ENCODE data around the gene CEPT1. TPM values are rescaled to one million over a fixed set of nuclear protein-coding genes. Genes with fewer than 3 reads are reported as not detected.
A peak's percentile ranks its signal among the peaks of the same experiment; 100 is the strongest.

CEPT1 gene
- total RNA-seq, 2 donors from 2014 or later, result 15.8 to 17.6 TPM

DNA sequence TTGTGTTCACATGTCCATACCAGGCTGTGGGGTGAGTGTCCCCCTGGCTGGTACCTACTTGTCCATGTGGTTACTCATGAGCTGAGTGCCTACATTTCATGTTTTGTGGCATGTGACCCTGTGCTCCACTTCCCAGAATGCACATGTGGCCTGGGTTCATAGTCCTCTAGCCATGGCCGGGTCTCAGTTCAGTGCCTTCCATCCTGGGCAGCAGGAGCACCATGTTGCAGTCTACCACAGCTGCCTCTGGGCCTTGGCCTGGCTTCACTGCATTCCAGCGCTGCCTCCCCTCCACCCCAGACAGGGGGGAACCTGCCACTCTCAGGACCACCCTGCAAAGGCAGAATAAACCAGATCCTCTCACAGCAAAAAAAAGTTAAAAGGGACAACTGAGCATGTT lies 5.5 kb downstream of the CEPT1 start:
- intact Hi-C loops (cut with DNase I), result no loop called here
- DNase-seq (no peak), ATAC-seq (no peak)

DNA sequence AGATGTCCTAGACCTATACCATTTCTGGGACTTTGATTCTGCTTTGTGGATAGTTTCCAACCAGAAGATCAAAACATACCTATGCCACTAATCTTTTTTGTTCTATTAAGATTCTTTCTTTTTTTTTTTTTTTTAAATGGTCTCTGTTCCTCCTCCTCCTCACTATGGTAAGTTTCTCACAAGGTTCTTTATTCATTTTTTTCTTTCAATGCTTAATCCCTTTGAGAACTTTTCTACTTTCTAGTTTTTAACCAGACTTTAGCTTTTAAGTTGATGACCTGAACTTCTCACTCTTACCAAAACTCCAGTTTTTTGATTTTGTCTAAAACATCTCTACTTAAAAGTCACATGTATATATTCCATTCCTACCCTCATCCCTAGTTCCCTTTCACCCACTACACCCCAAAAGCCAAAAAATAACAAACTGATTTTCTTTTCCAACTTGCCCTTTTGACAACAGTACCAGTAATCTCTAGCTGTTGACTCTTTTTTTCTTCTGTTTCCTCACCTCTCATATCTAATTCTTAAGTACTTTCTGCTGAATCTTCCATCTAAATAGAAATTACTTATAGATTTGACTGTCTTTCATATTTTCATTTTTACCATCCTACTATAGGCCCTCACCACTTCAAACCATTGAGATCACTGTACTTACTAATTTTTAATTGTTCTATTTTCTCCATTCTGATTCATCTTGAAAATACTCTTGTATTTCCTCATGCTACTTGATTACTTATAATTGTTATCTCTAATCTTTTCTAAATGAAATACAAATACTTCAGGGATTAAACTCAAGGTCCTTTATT lies 6.1 kb downstream of the CEPT1 start:
- intact Hi-C loops (cut with DNase I), result no loop called here
- DNase-seq, result no peak
- no peak for ATAC-seq

DNA sequence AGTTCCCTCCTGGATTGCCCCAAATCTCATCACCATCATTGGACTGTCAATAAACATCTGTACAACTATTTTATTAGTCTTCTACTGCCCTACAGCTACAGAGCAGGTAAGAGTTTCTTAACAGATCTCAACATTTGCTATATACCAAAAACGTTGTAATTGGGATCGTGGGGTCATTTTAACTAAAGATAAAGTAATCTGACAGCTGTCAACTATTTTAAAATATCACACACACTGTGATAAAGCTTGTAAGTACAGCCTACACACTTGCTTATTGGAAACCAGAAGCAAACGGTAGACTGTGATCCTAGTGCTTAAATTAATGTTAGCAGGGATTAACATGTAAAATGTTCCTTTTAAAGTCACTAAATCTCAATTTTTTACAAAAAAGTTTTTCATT lies 7.9 kb downstream of the CEPT1 start:
- intact Hi-C loops (cut with DNase I), result no loop called here
- ATAC-seq (no peak), DNase-seq (no peak)

DNA sequence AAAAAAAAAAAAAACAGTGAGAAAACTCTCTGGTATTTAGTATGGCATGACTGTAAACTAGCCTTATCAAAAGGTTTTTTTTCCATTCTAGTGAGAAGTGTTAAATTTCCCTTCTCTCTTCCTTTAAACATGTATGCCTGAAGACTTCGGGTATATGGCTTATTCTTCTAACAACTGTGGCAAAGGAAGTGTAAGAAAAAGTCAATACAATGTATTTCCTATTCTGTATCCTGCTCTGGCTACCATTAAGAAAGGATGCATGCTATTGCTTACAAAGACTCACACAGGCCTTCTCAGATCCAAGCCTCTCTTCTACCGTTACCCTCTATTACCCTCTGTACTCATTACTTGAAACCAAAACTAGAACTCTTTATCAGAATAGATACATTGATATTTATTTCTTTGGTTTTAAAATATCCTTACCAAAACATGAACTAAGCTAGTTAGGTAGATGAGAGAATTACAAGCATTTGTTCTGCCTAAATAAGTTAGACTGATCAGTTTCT lies 8.4 kb downstream of the CEPT1 start:
- intact Hi-C loops (cut with DNase I), result no loop called here
- DNase-seq (no peak), ATAC-seq (no peak)

DNA sequence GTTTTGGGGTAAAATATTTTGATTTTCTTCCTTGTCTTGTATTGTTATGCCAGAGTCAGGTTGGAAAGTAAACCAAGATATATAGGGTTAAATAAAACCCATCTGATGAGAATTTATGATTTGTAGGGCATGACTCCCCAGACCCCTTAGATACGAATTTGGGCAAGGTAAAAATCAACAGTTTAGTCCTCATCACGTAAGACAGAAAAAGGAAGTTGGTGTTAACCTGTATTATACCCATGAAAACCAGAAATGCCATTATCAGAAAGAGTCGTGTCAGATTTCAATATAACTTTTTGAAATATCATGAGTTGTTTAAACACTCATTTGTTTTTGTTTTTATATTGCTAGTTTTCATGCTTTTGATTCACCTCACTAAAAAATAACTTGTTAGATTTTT lies 11.8 kb downstream of the CEPT1 start:
- ATAC-seq (no peak), DNase-seq (no peak)
- intact Hi-C loops (cut with DNase I), result no loop called here

DNA sequence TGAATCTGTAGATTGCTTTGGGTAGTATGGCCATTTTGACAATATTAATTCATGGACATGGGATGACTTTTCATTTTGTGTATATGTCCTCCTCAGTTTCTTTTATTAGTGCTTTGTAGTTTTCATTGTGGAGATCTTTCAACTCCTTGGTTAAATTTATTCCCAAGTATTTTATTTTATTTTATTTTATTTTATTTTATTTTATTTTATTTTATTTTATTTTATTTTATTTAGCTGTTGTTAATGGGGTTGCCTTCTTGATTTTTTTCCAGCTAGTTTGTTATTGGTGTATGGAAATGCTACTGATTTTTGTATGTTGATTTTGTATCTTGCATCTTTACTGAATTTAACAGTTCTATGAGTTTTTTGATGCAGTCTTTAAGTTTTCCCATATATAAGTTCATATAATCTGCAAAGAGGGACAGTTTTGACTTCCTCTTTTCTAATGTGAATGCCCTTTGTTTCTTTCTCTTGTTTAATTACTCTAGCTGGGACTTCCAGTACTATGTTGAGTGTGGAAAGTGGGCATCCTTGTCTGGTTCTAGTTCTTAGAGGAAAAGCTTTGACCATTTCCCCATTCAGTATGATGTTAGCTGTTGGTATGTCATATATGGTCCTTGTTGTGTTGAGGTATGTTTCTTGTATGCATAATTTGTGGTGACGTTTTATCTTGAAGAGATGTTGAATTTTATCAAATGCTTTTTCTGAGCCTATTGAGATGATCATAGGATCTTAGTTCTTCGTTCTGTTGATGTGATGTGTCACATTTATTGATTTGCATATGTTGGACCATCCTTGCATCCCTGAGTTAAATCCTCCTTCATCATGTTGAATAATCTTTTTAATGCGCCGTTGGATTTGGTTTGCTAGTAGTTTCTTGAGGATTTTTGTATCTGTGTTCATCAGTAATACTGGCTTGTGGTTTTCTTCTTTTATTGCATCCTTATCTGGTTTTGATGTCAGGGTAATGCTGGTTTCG lies 14.3 kb downstream of the CEPT1 start:
- intact Hi-C loops (cut with DNase I), result no loop called here
- DNase-seq, result no peak
- ATAC-seq, result no peak

DNA sequence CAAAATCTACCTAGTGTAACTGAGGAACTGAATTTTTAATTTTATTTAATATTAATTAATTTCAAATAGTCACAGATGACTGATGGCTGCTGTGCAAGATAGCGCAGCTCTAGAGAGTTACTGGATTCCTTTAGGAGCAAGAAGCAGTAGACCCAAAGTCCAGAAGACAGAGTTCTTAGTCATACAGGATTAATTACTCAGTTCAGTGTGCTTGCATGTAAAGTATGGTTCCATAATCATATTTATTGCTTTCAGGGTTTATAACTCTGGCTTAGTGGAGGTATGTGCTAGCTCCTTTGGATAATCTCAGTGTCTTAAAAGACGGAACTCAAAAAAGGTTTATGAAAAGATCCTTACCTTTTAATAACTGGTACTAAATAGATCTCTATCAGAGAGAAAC lies 17.4 kb downstream of the CEPT1 start:
- ATAC-seq (no peak), DNase-seq (no peak)
- intact Hi-C loops (cut with DNase I), result no loop called here

DNA sequence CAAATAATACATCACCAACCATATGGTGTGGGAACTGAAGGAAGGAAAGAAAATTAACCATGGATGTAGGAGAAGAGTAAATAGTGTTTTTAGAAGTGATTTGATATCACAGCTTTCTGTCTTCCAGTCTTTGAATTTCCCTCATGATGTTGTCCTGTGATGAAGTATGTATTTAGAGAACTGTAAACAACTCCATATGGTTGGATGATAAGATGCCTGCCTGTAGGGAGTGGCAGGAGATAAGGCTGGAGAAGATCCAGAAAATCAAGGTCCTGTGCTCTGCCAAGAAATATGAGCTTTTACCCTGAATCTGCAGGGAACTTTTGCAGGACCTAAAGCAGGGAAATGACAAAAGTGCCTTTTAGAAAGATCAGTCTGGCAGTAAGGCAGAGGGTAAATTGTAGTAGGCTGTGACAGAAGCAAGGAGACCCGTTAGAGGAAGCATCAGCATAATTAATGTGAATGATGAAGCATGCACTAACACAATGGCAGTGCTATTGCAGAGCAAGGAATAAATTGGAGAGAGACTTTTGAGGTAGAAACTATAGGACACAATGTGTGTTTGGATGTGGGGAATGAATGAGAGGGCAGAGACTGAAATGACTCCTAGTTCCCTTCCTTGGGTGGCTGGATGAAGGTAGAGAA lies 21.9 kb downstream of the CEPT1 start:
- intact Hi-C loops (cut with DNase I), result no loop called here
- DNase-seq (no peak), ATAC-seq (no peak)

DNA sequence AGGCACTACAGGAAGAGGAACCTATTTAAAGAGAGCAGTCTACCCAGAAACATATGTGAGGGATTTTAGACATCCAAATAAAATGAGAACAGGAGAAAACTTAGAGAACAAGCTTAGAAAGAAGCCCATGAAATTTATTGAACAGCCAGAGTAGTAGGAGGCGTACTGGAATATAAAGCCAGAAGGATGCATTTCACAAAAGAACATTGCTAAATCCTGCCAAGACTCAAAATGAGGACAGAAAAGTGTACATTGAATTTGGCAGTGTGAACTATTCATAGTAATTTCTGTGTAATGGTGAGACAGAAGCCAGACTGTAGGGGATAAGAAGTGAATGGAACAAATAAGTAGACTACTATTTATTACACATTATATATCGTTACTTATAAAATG lies 22.5 kb downstream of the CEPT1 start:
- DNase-seq (no peak), ATAC-seq (no peak)
- intact Hi-C loops (cut with DNase I), result no loop called here

DNA sequence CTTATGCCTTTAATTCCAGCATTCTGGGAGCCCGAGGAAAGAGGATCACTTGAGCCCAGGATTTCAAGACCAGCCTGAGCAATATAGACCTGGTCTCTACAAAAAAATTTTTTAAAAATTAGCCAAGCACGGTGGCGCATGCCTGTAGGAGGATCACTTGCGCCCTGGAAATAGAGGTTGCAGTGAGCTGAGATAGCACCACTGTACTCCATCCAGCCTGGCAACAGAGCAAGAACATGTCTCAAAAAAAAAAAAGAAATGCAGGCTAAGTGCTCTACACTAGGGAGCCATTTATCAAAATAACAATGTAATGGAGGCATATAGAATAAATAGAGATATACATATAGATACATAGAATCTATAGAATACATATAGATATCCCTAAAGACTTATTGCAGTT lies 23.3 kb downstream of the CEPT1 start:
- DNase-seq, result no peak
- ATAC-seq, result peak in 1 of 2 donors; percentile 67
- intact Hi-C loops (cut with DNase I), result no loop called here

DNA sequence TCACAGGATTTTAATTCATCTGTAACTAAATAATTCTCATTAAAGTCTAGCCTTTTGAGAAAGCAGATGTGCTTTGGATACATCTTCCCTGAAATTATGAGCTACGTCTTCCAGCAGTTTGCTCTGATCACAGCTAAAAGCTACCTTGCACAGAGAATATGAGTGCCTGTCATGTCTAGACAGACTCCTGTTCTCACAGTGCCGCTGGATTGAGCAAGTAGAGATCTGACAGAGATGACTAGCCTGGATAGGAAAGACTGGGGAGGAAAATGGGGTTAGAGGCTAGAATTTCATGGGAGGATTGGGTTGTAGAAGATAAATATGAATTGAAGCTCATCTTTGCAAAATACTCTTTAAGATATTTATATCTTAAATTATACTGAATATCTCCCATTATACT lies 24.1 kb downstream of the CEPT1 start:
- DNase-seq (no peak), ATAC-seq (no peak)
- intact Hi-C loops (cut with DNase I), result no loop called here

DNA sequence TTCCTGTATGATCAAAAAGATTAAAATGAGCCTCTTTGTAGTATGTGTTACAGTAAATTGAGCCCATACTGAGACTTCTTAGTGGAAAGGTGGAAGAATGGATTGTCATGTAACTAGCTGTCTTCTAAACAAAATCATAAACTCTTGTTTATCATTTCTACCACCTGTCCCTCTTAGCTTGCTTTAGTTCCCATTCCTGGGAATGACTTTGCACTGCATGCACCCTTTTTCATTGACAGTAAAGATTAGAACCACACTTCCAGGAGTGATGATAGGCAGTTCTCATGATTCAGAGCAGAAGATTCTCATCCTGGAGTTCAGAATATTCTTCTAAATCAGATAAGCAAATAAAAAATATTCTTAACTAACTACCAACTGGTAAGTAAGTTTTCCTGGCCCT lies 32.4 kb downstream of the CEPT1 start:
- DNase-seq, result no peak
- intact Hi-C loops (cut with DNase I), result no loop called here
- no peak for ATAC-seq

DNA sequence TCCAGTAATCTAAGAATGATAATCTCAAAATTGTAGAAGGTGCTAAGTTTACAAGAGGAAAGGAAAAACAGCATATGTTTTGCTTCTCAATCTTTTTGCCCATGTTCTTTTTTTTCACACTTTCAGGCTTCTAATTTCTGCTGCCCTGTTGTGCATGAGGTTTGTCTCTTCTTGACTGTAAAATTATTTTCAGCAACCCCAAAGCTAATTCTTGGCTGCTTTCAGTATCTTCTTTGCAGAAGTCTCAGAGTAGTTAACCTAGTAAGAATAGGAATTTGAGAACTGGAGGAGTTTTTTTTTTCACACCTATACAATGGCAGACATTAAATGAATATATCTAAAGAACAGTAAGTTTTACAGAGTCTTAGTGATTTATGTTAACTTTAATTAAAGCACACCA lies 34.0 kb downstream of the CEPT1 start:
- DNase-seq (no peak), ATAC-seq (no peak)
- intact Hi-C loops (cut with DNase I), result no loop called here

DNA sequence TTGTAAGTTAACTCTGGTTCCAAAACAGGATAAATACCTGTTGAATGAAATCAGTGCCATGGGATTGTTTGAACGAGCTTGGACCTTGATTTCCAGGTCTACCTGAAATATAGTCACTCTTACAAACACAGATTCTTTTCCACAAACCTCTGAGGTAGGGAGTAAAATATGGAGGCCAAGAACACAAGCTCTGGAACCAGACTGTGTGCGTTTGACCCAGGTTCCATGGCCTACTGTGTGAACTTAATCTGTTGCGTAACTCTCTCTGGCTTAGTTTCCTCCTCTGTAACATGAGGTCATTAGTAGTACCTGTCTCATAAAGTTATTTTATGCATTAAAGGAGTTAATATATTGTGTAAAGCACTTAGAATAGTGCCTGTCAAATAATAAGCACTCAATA lies 35.3 kb downstream of the CEPT1 start:
- intact Hi-C loops (cut with DNase I), result no loop called here
- DNase-seq (no peak), ATAC-seq (no peak)

DNA sequence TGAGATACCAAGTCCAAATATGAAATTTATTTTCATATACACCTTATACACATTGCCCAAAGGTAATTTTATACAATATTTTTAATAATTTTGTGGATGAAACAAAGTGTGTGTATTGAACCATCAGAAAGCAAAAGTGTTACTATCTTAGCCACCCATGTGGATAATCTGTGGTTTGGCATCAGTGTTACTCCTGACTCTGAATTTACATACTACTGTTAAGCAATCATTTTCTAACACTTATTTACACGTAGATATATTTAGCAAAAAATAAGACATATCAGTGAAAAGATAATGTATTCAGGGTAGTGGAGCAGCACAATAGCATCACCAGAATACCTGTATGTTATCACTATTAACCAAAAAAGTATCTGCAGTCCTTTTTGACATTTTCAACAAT lies 36.7 kb downstream of the CEPT1 start:
- no peak for ATAC-seq
- intact Hi-C loops (cut with DNase I), result no loop called here
- no peak for DNase-seq

DNA sequence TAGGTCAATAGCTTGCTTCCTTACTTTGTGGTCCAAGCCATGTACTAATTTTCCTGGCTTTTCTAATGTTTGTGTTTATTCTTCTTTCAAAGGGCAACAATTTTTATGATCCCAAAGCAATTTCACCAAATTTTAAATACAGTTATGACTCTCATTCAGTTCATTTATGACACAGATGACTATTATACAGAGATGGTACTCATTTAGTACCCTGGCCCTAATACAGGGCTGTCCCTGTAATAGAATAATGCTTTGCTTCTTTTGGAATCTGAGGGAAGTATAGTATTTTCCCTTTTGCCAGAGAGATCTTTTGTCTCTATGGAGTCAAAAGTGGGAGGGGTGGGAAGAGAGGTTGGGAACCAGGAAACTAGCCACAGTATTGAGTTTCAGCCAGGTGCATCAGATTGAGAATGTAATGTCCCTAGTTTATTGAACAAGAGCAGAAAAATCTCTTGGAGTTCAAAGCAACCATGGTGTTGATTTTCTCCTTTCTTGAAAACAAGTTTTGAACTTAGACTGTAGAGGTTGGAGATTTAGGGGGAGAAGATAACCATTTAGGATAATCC lies 40.0 kb downstream of the CEPT1 start:
- no peak for ATAC-seq
- DNase-seq, result no peak
- intact Hi-C loops (cut with DNase I), result no loop called here

DNA sequence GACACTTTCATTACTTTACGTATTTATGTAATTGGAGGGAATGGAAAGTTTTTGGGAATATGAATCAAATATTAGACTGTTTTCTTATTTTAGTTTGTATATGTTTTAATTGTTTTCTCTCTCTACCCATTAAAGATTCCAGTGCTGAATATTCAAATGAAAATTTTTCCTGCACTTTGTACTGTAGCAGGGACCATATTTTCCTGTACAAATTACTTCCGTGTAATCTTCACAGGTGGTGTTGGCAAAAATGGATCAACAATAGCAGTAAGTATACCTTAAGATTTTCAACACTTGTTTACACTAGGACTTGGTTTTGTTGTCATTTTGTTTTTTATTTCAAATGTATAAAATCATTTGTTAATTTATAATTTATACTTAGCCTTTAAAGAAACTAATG lies 42.0 kb downstream of the CEPT1 start:
- ATAC-seq, result no peak
- no peak for DNase-seq
- intact Hi-C loops (cut with DNase I), result no loop called here

DNA sequence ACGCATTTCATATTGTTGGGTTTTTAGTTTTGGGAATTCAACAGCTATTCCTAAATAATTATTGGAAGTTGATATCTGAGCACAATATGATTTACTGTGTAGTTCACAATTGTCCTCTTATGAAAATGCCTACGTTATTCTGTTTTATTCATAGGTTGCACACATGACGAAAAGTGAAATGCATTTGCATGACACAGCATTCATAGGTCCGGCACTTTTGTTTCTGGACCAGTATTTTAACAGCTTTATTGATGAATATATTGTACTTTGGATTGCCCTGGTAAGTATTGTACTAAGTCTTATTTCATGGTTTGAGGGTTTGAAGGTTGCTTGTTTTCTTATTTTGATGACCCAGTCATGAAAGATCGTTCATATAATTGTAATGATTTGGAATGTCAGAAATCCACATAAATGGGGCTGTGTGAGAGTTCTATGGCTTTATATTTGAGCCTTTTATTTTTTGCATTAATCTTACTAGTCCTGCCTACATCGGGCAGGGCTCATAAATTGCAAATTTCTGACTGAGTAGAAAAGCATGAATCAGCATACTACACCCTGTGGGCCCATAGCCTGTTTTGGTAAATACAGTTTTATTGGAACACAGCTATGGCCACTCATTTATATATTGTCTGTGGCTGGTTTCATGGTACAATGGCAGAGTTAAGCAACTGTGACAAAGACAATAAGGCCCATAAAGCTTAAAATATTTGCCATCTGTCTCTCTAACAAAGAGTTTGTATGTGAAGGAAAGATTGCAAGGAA lies 43.5 kb downstream of the CEPT1 start:
- intact Hi-C loops (cut with DNase I), result no loop called here
- no peak for ATAC-seq
- DNase-seq, result no peak

DNA sequence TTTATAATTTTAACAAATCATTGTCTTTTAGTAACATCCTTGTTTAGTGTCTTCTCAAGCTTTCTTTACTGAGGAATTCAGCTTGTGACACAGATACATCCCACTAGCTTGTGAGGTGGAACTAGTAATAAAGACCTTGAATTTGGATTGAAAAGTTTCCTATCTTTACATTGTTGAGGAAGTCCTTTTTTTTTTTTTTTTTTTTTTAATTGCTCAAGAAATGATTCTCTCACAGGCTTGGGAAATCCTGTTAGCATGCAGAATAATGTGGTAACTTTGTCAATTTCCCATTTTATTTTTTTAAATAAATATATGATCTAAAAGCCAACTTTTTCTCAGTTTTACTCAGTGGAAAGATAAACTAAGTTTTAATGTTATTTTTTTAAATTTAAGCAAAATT lies 44.6 kb downstream of the CEPT1 start:
- intact Hi-C loops (cut with DNase I), result no loop called here
- ATAC-seq (no peak), DNase-seq (no peak)
